HG03103 (cell line): ENCODE data around the gene ALS2CL.
"Not testable (repeated sequence)": the region's sequence is repeated elsewhere in the genome, so short reads cannot be mapped to it uniquely, and the experiment has no call there.

ENCODE experiments used
- ATAC-seq: cut with Tn5 transposase; IDR thresholded peaks from one replicate; pipeline ENCODE4 v1.9.1; 2021; ENCODE audit warnings: low read depth; ENCODE audit not compliant: unreplicated experiment

ALS2CL gene, protein sequence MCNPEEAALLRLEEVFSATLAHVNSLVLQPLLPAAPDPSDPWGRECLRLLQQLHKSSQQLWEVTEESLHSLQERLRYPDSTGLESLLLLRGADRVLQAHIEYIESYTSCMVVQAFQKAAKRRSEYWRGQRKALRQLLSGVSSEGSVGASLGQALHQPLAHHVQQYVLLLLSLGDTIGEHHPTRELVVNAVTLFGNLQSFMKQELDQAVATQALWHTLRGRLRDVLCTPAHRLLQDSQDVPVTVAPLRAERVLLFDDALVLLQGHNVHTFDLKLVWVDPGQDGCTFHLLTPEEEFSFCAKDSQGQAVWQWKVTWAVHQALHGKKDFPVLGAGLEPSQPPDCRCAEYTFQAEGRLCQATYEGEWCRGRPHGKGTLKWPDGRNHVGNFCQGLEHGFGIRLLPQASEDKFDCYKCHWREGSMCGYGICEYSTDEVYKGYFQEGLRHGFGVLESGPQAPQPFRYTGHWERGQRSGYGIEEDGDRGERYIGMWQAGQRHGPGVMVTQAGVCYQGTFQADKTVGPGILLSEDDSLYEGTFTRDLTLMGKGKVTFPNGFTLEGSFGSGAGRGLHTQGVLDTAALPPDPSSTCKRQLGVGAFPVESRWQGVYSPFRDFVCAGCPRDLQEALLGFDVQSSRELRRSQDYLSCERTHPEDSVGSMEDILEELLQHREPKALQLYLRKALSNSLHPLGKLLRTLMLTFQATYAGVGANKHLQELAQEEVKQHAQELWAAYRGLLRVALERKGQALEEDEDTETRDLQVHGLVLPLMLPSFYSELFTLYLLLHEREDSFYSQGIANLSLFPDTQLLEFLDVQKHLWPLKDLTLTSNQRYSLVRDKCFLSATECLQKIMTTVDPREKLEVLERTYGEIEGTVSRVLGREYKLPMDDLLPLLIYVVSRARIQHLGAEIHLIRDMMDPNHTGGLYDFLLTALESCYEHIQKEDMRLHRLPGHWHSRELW

DNA sequence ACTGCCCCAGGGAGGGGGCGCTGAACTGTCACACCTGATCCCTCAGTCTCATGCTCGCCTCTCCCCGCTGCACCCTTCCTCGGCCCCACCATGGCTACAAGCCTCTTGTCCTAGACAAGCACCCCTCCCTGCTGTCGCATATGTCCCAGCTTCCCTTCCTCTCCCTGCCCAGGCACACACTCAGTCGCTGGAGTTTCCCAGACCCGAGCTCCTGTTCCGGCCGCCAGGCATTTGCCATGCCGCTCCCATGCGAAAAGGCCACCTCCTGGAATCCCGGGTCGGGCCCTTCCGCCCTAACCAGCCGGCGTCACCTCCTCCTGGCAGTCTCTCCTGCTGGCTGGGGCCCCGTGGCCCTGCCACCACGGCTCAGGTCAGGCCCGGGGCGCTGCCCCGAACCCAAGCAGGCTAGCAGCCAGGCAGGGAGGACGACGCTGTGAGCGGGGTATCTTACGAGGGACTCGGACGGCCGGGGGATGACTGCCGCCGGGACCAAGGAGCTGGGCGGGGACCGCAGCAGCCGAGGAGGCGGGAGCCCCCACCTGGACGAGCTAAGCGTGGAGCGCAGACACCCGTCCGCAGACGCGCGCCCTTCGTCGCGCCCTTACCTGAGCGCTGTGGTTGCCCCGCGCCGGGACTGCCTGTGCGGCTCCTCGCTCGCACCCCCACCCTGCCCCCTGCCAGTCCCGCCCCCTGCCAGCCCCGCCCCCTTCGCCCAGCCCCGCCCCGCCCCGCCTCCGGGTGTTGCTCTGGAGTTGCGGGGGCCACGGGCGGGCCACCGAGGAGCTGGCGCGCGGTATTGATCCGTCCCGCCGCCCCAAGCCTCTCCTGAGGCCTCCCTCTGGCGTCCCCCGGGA lies at the start of gene ALS2CL:
ALS2CL (minus strand) TSS at position 642 of the 854 bp plus-strand sequence. CDS start 4,239 bp downstream, outside the sequence.
- no peak for ATAC-seq

- no peak for ATAC-seq
Measured at GRCh38 chr3:46742992-46743585, 49.6 kb upstream of the ALS2CL start.

DNA sequence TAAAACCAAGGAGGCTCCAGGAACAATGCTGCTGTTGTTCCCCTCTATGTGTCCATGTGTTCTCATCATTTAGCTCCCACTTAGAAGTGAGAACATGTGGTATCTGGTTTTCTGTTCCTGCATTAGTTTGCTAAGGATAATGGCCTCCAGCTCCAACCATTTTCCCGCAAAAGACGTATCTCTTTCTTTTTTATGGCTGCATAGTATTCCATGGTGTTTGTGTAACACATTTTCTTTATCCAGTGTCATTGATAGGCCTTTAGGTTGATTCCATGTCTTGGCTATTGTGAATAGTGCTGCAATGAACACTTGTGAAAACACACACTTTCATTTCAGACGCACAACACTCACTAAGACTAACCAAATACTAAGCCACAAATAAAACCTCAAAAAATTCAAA lies 46.1 kb upstream of the ALS2CL start:
- ATAC-seq: not testable (repeated sequence)

GRCh38 chr3:46737329-46737731 lies 43.9 kb upstream of the ALS2CL start:
- ATAC-seq: no peak

DNA sequence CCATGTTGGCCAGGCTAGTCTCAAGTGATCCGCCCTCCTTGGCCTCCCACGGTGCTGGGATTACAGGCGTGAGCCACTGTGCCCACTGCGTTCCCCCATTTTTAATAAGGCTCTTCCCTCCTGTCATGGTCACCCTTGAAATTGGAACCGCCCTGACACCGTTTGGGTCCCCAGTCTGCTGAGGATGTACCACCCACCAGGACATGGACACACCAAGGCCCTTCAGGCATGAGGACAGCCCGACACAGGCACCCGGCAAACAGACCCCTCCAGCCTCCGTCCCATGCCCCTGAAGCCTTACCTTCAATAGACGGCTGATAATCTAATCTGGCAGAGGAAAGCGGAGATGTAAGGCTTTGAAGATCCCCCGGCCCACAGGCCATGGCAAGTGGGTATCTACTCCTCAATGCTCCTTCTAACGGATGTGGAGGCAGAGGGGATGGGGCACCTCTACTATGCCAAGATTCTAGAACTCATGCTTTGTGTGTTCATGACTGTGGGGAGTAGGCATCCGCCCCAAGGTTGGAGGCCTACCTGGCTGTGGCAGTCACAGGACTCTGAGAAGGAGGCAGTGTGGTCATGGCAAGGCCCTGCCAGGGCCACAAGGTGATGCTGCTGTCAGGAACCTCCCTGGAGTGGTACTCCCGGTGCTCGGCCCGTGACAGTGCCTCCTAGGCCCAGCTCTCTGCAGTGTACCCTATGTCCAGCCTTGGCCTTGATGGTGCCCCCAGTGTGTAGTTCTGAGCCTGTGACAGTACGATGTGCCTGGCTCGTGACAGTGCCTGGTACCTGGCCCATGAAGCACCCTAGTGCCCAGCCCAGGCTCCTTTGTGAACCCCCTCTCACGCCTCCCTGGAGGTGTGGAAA lies 42.8 kb upstream of the ALS2CL start:
- ATAC-seq: no peak

DNA sequence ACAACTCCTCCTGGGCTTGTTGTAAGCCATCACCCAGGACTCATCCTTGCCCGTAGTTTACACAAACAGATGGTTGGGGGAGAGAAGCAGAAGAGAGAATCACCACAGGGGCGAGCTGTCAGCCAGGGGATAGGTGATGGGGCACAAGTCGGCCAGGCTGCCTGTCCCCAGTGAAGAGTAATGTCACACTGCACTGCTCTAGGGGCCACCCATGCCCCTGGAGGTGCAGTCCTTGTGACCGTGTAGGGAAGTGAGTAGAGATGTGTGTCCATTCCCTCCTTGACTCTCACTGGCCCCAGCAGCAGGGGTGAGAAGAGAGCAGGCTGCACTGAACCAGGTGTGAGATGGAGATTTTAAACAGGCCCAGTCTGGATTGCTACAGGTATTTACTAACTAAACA lies 41.3 kb upstream of the ALS2CL start:
- ATAC-seq: no peak

GRCh38 chr3:46733026-46733800 lies 39.7 kb upstream of the ALS2CL start:
- ATAC-seq: no peak

DNA sequence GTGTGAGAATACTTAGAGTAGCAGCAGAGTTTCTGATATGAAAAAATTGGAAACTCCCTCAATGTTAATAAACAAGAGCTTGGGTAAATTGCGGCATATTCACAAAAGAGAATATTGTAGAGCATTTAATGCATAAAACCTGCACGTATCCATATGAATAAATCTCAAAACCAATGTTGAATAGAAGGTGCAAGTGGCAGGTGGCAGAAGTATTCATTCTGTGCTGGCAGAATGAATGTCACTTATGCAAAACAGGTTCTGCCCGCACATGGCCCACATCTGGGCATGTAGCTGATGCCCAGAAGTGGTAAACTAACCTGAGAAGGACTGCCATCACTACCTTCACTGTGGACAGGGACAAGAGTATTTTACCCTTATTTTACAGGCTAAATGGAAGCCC lies 38.3 kb upstream of the ALS2CL start:
- no peak for ATAC-seq

- ATAC-seq: no peak
Measured at GRCh38 chr3:46730819-46731218, 37.3 kb upstream of the ALS2CL start.

- ATAC-seq: no peak
Measured at GRCh38 chr3:46729038-46729437, 35.6 kb upstream of the ALS2CL start.

- ATAC-seq: no peak
Measured at GRCh38 chr3:46725621-46726314, 32.3 kb upstream of the ALS2CL start.

GRCh38 chr3:46724424-46724823 lies 30.9 kb upstream of the ALS2CL start:
- ATAC-seq: no peak

GRCh38 chr3:46722443-46722842 lies 29.0 kb upstream of the ALS2CL start:
- ATAC-seq: no peak

DNA sequence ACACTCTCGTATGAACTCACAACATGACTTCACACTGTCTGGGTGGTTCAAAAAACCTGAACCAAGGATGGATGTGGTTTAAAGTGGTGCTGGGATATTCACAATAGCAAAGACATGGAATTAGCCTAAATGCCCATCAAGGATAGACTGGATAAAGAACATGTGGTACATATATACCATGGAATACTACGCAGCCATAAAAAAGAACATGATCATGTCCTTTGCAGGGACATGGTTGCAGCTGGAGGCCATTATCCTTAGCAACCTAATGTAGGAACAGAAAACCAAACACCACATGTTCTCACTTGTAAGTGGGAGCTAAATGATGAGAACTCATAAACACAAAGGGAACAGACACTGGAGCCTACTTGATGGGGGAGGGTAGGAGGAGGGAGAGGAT lies 27.5 kb upstream of the ALS2CL start:
- ATAC-seq: no peak

DNA sequence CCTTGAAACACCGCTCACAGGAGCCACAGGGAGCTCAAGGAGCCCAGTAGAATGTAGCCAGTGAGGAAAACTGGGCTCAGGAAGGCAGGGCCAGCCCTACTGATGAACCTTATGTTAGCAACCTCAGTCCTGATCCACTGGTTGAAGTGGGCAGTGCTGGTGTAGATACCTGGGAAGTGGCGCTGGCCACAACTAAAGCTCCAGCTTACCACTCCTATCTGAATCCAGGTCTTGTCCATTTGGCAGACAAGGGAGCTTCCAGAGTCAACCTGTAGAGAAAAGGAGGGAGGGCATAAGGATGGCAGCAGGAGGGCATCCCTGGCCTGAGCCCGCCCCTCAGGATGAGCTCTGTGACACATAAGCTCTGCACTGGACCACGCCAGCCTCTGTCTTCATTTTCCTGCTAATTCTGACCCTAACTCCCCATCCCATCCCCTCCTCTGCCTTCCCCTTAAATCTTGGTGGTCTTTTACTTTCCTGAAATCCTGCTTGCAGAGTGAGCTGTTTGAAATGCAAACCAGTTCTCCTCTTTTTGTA lies 26.3 kb upstream of the ALS2CL start:
- no peak for ATAC-seq

- no peak for ATAC-seq
Measured at GRCh38 chr3:46719044-46719565, 25.6 kb upstream of the ALS2CL start.

DNA sequence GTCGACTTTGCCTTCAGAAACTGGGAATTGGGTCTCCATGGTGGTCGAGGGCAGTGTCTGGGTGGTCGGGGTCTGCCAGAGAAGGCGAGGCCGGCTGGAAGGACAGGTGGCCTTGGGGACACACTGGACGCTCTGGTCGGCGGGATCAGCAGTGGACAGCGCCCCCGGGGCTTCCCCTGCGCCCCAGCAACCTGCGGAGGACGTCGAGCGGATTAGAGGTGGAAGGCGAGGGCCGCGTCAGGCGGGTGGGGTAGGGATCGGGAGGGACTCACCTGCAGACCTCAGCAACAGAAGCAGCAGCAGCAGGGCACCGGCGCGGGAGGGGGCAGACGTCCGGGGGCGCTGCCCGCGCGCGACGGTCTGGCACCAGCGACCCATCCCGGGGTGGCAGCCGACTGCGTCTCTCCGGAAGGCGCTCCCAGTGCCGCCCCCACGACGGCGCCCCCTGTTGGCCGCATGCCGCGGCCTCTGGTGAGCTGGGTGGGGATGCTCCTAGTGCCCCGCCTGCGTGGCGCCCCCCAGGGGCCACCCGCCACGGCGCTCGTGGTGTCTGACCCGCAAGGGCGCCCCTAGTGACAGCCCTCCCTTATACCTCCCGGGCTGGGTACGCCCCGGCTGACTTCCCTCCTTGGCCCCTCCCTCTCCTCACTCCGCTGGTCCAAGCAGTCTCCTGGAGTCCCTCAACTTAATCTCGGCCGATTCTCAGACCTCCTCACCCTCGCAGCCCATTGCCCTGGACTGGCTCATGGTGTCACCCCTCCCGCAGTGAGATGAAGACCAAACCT lies 24.2 kb upstream of the ALS2CL start, which contains the start of gene PRSS50:
PRSS50 (minus strand) TSS at position 423 of the 785 bp plus-strand sequence; CDS start at position 378, 45 bp downstream.
- no peak for ATAC-seq
